SK-MEL-5 (cell line): Measurements from ENCODE around the gene IFNGR1. TPM values are rescaled to one million over a fixed set of nuclear protein-coding genes. Genes with fewer than 3 reads are reported as not detected.

Experiments
- total RNA-seq: library from RNA; depleted of rRNA; stranded (reverse); fragments of >200 nt; shearing (Covaris generic); gene quantifications from 2 replicates; pipeline ENCODE4 v1.2.3, GENCODE V29; 2014; rRNA removed

IFNGR1 gene
- total RNA-seq, 1 experiment from 2014 or later: 42.9 TPM

Other genes starting within 250 kb of the IFNGR1 start
- gene IL20RA, start 174.4 kb downstream of the IFNGR1 start, total RNA-seq: not detected in 2 replicates
- gene IL22RA2, start 45.7 kb downstream of the IFNGR1 start, total RNA-seq: not detected in 2 replicates